Uterus (tissue), 4 donors: ENCODE results near the gene HGFAC. TPM values are rescaled to one million over a fixed set of nuclear protein-coding genes. Genes with fewer than 3 reads are reported as not detected.

ENCODE experiments used
- DNase-seq, 2 donors: peaks; one replicate each; pipeline ENCODE4 v3.0.0-alpha.2; 2019 to 2020
- H3K27ac ChIP-seq, 2 donors: fragments of 200-600 bp; sonication (generic); 1 replicate in 1 of 2; 2 replicates in 1 of 2; pipeline ENCODE4 v1.5.1; 2016 to 2018
- H3K27me3 ChIP-seq, 2 donors: fragments of 200-600 bp; sonication (generic); one replicate each; pipeline ENCODE4 v1.5.1; 2018 to 2019; ENCODE audit warnings: control low read depth in 1 of 2
- H3K36me3 ChIP-seq, 2 donors: fragments of 200-600 bp; sonication (generic); one replicate each; pipeline ENCODE4 v1.5.1; 2019; ENCODE audit warnings: control low read depth in 1 of 2
- H3K4me1 ChIP-seq, 2 donors: fragments of 200-600 bp; sonication (generic); one replicate each; pipeline ENCODE4 v1.5.1; 2018 to 2019; ENCODE audit warnings: control low read depth in 1 of 2
- H3K4me3 ChIP-seq, 2 donors: fragments of 200-600 bp; sonication (generic); 1 replicate in 1 of 2; 2 replicates in 1 of 2; pipeline ENCODE4 v1.5.1; 2018 to 2019; ENCODE audit warnings: mild to moderate bottlenecking in 1 of 2
- H3K9me3 ChIP-seq, 2 donors: fragments of 200-600 bp; sonication (generic); one replicate each; pipeline ENCODE4 v1.5.1; 2019; ENCODE audit warnings: control low read depth in 1 of 2
- POLR2A ChIP-seq, 2 donors: fragments of 450-650 bp; IDR thresholded peaks; one replicate each; pipeline ENCODE4 v1.6.1; 2016; ENCODE audit warnings: antibody characterized with exemption in 2 of 2, mild to moderate bottlenecking in 1 of 2, moderate library complexity in 1 of 2
- intact Hi-C: fragments of 100-400 bp; cut with DNase I; formaldehyde crosslinking; loops from one replicate; pipeline ENCODE4 v1.15.1; 2023; ENCODE audit warnings: low total_unique reads
- total RNA-seq, 4 donors: library from RNA; depleted of rRNA in 3 of 4; stranded (reverse); fragments of >200 nt in 3 of 4; gene quantifications; one replicate each; pipeline versions ENCODE4 v1.1.0 to v1.2.4, GENCODE V29; 2014 to 2023
- TF ChIP-seq, protein P1 (sequence below), 4 experiments: fragments of 200-600 bp in 2 of 4; fragments of 450-650 bp in 2 of 4; sonication (generic) in 2 of 4; IDR thresholded peaks; one replicate each; pipeline ENCODE4 v1.5.1; 2016 to 2019; ENCODE audit warnings: antibody characterized with exemption in 4 of 4, mild to moderate bottlenecking in 2 of 4, moderate library complexity in 1 of 4
- donor health status: DM: yes; HTN: yes; CAD: no.

Gene HGFAC
- total RNA-seq, 4 donors from 2014 or later, result 0.28 to 3.1 TPM; not detected in 2

DNA sequence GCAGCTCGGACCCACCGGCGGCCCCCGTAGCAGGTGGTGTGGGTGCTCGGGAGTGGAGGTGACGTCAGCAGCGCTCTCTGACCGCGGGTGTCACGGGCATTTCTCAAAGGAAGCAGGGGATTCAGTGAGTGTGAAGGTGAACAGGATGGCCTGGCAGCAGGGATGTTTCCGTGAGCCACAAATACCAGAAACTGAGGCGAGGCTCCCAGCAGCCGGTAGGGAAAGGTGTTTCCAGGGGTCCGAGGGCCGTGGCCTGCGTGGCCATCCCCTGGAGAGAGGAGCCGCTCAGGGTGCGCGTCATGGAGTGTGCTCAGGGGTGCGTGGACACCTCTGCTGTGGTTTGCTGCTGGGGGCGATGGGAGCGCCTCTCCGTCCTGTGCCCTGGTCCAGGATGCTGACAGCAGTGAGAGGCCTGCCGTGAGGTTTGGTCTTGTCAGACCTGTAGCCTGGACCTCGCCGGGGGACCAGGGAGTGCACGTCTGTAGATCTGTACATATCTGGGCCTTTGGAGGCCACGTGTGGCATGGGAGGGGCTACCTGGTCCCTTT lies 10.2 kb upstream of the HGFAC start:
- Histone ChIP-seq H3K27ac (no peak overlapping the region), H3K27me3 (no peaks in the 10 kb centered on the region), H3K4me3 (no peak overlapping the region), H3K9me3 (no peaks in the 10 kb centered on the region), H3K36me3 (no peaks in the 10 kb centered on the region), H3K4me1 (no peaks in the 10 kb centered on the region)
- TF ChIP-seq POLR2A (IDR thresholded peaks at IDR 0.05), result no peak
- TF ChIP-seq, protein P1, sequence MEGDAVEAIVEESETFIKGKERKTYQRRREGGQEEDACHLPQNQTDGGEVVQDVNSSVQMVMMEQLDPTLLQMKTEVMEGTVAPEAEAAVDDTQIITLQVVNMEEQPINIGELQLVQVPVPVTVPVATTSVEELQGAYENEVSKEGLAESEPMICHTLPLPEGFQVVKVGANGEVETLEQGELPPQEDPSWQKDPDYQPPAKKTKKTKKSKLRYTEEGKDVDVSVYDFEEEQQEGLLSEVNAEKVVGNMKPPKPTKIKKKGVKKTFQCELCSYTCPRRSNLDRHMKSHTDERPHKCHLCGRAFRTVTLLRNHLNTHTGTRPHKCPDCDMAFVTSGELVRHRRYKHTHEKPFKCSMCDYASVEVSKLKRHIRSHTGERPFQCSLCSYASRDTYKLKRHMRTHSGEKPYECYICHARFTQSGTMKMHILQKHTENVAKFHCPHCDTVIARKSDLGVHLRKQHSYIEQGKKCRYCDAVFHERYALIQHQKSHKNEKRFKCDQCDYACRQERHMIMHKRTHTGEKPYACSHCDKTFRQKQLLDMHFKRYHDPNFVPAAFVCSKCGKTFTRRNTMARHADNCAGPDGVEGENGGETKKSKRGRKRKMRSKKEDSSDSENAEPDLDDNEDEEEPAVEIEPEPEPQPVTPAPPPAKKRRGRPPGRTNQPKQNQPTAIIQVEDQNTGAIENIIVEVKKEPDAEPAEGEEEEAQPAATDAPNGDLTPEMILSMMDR (IDR thresholded peaks at IDR 0.05), result no peak
- intact Hi-C loops, result no loop called here
- no peak for DNase-seq

DNA sequence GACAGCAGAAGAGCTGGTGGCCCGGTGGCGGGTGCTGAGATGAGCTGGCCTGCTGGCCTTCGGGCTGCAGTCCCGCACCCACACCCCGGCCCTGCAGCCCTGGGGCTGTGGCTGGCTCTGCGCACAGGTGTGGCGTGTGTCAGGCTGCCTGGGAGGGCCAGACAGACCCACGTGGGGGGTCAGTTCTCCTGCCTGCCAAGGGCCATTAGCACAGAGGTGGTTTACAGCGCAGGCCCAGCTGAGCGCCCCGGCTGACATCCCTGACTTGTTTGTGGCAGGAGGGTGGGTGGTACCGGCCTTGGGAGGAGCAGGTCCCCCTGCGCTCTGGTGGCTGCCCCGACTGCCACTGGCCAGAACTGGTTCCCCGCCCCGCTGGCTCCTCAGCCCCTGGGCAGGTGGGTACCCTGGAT lies 9.4 kb upstream of the HGFAC start:
- no peak for DNase-seq

DNA sequence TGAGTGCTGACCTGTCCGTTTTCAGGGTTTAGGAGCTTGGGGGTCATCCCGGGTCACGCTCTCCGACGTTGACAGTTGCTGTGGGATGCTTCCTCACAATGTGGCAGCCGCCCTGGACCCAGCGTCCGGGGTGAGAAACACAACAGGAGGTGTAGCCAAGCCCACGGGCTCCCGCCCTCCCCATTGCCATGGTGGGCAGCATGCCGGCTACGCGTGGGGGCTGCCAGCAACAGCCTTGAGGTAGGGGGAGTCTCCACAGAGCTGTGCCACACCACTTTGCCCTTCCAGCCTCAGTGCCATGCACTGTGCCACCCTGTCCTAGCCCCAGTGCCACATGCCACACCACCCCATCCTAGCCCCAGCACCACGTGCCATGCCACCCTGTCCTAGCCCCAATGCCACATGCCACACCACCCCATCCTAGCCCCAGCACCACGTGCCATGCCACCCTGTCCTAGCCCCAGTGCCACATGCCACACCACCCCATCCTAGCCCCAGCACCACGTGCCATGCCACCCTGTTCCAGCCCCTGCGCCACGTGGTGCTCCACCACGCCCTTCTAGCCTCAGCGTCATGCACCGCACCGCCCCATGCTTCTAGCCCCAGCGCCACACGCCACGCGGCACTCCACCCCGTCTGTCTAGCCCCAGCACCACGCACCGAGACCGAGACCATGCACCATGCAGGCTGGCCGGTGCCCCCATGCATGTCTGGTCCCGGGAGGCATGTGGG lies 8.5 kb upstream of the HGFAC start:
- intact Hi-C loops, result no loop called here
- Histone ChIP-seq H3K27ac (no peak overlapping the region), H3K27me3 (no peaks in the 10 kb centered on the region), H3K36me3 (no peaks in the 10 kb centered on the region), H3K4me3 (no peak overlapping the region), H3K4me1 (no peaks in the 10 kb centered on the region), H3K9me3 (no peaks in the 10 kb centered on the region)
- TF ChIP-seq, protein P1 (IDR thresholded peaks at IDR 0.05), result no peak
- TF ChIP-seq POLR2A (IDR thresholded peaks at IDR 0.05), result no peak
- no peak for DNase-seq

More for the DNA sequence above, 9.4 kb upstream of the HGFAC start:
- Histone ChIP-seq H3K27ac (no peak overlapping the region), H3K36me3 (no peaks in the 10 kb centered on the region), H3K27me3 (no peaks in the 10 kb centered on the region), H3K4me3 (no peak overlapping the region), H3K4me1 (no peaks in the 10 kb centered on the region), H3K9me3 (no peaks in the 10 kb centered on the region)
- intact Hi-C loops, result no loop called here
- TF ChIP-seq POLR2A (IDR thresholded peaks at IDR 0.05), result no peak
- TF ChIP-seq, protein P1 (IDR thresholded peaks at IDR 0.05), result no peak

DNA sequence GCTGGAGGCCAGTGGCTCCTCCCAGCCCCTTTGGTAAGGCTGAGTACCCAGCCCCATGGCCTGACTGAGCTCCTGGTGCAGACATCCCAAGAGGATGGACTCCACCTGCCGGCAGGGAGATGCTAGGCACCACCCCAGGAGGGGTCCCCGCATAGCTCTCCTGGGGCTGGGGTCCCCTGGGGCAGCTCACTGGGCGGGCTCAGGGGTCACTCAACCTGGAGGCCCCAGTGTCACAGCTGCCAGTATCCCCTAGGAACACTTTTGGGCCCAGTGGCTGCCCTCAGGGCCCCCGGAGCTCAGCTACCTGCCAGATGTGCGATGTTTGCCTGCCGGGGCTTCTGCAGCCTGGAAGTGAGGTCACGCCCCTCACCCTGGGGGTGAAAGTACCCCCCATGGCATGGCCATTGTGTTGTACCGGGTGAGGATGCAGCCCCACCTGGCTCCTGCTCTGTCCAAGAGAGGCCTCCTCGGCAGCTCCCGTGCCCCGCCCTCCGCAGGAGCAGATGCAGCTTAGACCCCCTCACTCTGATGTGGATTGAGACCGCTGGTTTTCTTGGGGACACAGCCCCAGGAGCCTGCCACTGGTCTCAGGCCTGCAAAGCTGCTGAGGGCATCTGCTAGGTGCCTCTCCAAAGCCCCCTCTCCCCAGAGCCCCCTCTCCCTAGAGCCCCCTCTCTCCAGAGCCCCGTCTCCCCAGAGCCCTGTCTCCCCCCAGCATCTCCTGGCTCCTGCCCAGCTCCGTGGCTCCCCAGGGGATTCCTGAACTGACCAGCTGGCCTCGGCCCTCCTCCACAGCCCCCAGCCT lies 6.7 kb upstream of the HGFAC start:
- no peak for DNase-seq
- no peak for TF ChIP-seq POLR2A (IDR thresholded peaks at IDR 0.05)
- TF ChIP-seq, protein P1 (IDR thresholded peaks at IDR 0.05), result no peak
- Histone ChIP-seq H3K4me3 (no peak overlapping the region), H3K36me3 (no peaks in the 10 kb centered on the region), H3K27me3 (no peaks in the 10 kb centered on the region), H3K9me3 (no peaks in the 10 kb centered on the region), H3K4me1 (no peaks in the 10 kb centered on the region), H3K27ac (no peak overlapping the region)
- intact Hi-C loops, result no loop called here

DNA sequence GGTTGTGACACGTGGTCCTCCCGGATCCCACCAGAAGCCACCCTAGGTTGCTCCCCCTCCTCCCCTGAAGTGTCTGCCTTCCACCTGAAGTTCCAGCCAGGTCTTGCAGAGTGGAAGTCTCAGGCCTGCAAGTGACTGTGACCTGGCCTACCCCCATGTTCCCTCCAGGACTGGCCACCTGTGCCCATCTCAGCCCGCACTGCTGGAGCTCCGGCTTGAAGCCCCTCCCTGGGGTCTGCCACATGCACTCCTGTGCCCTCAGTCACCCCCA lies 6.1 kb upstream of the HGFAC start:
- intact Hi-C loops, result no loop called here
- Histone ChIP-seq H3K27me3 (no peaks in the 10 kb centered on the region), H3K27ac (no peak overlapping the region), H3K4me3 (no peak overlapping the region), H3K9me3 (no peaks in the 10 kb centered on the region), H3K4me1 (no peaks in the 10 kb centered on the region), H3K36me3 (no peaks in the 10 kb centered on the region)
- DNase-seq, result no peak
- TF ChIP-seq, protein P1 (IDR thresholded peaks at IDR 0.05), result no peak
- TF ChIP-seq POLR2A (IDR thresholded peaks at IDR 0.05), result no peak
